Measurements from ENCODE around the gene SPDYC. TPM values are rescaled to one million over a fixed set of nuclear protein-coding genes. Genes with fewer than 3 reads are reported as not detected.

SPDYC gene
- not detected in 2 replicates for total RNA-seq (2014; rRNA removed; shearing (Covaris generic); ENCODE audit: low replicate concordance)

- Histone ChIP-seq H3K4me3 (no peak within 1 kb of the TSS), H3K27me3 (no peaks in the 10 kb centered on the region), H3K9me3 (no peaks in the 10 kb centered on the region), H3K36me3 (no peaks in the 10 kb centered on the region)
- DNase-seq: peak; percentile 26
These were observed at the start of gene SPDYC for GRCh38 chr11:65170058-65170534. Gene SPDYC, plus strand, starts transcription at chr11:65170233. Its CDS starts 1,125 bp downstream, at chr11:65171358.

- Histone ChIP-seq H3K4me3 (peak overlapping the region; percentile 99), H3K27me3 (no peaks in the 10 kb centered on the region), H3K36me3 (peaks cover 67% of the 10 kb centered on the region), H3K9me3 (no peaks in the 10 kb centered on the region)
- no peak for DNase-seq
These were observed 49.2 kb upstream of the SPDYC start for GRCh38 chr11:65120831-65121230.

GRCh38 chr11:65121447-65121864 lies 48.6 kb upstream of the SPDYC start:
- Histone ChIP-seq H3K4me3 (peak overlapping the region; percentile 99), H3K36me3 (peaks cover 61% of the 10 kb centered on the region), H3K9me3 (no peaks in the 10 kb centered on the region), H3K27me3 (no peaks in the 10 kb centered on the region)
- DNase-seq: no peak

- Histone ChIP-seq H3K4me3 (peak within 1 kb of the TSS; percentile 99), H3K27me3 (no peaks in the 10 kb centered on the region), H3K36me3 (peaks cover 59% of the 10 kb centered on the region), H3K9me3 (no peaks in the 10 kb centered on the region)
- peak; percentile 97 for DNase-seq
These were observed 48.0 kb upstream of the SPDYC start, which contains the start of the genes FAU and MRPL49 for GRCh38 chr11:65121865-65122696. Gene FAU, minus strand, starts transcription at chr11:65122134. Its CDS starts 321 bp downstream, at chr11:65121813. Gene MRPL49, plus strand, starts transcription at chr11:65122321. Its CDS starts 26 bp downstream, at chr11:65122347.

GRCh38 chr11:65124480-65125196 lies 45.4 kb upstream of the SPDYC start:
- Histone ChIP-seq H3K4me3 (no peak overlapping the region), H3K9me3 (no peaks in the 10 kb centered on the region), H3K36me3 (peaks cover 52% of the 10 kb centered on the region), H3K27me3 (no peaks in the 10 kb centered on the region)
- DNase-seq: no peak

GRCh38 chr11:65125197-65126056 lies 44.6 kb upstream of the SPDYC start:
- no peak overlapping the region for H3K4me3 ChIP-seq
- no peaks in the 10 kb centered on the region for H3K27me3 ChIP-seq
- H3K36me3 ChIP-seq: peaks cover 47% of the 10 kb centered on the region
- no peaks in the 10 kb centered on the region for H3K9me3 ChIP-seq
- no peak for DNase-seq

GRCh38 chr11:65126624-65127274 lies 43.3 kb upstream of the SPDYC start:
- no peaks in the 10 kb centered on the region for H3K9me3 ChIP-seq
- H3K27me3 ChIP-seq: no peaks in the 10 kb centered on the region
- no peak overlapping the region for H3K4me3 ChIP-seq
- H3K36me3 ChIP-seq: peaks cover 41% of the 10 kb centered on the region
- no peak for DNase-seq

- no peak for DNase-seq
- peaks cover 48% of the 10 kb centered on the region for H3K36me3 ChIP-seq
These were observed 42.4 kb upstream of the SPDYC start for GRCh38 chr11:65127473-65128181.

GRCh38 chr11:65128182-65129145 lies 41.6 kb upstream of the SPDYC start:
- Histone ChIP-seq H3K27me3 (no peaks in the 10 kb centered on the region), H3K9me3 (no peaks in the 10 kb centered on the region), H3K4me3 (no peak overlapping the region), H3K36me3 (peaks cover 52% of the 10 kb centered on the region)
- no peak for DNase-seq

More at GRCh38 chr11:65127473-65128181, 42.4 kb upstream of the SPDYC start:
- H3K4me3 ChIP-seq: no peak overlapping the region
- no peaks in the 10 kb centered on the region for H3K27me3 ChIP-seq
- H3K9me3 ChIP-seq: no peaks in the 10 kb centered on the region

GRCh38 chr11:65129649-65130441 lies 40.2 kb upstream of the SPDYC start:
- Histone ChIP-seq H3K36me3 (peaks cover 50% of the 10 kb centered on the region), H3K9me3 (no peaks in the 10 kb centered on the region), H3K27me3 (no peaks in the 10 kb centered on the region), H3K4me3 (no peak overlapping the region)
- no peak for DNase-seq

- peaks cover 49% of the 10 kb centered on the region for H3K36me3 ChIP-seq
These were observed 39.2 kb upstream of the SPDYC start for GRCh38 chr11:65130631-65131416.

GRCh38 chr11:65131417-65131776 lies 38.6 kb upstream of the SPDYC start:
- Histone ChIP-seq H3K9me3 (no peaks in the 10 kb centered on the region), H3K27me3 (no peaks in the 10 kb centered on the region), H3K36me3 (peaks cover 49% of the 10 kb centered on the region), H3K4me3 (no peak overlapping the region)
- no peak for DNase-seq

More at GRCh38 chr11:65130631-65131416, 39.2 kb upstream of the SPDYC start:
- no peaks in the 10 kb centered on the region for H3K27me3 ChIP-seq
- no peaks in the 10 kb centered on the region for H3K9me3 ChIP-seq
- H3K4me3 ChIP-seq: no peak overlapping the region
- DNase-seq: no peak

- H3K4me3 ChIP-seq: no peak overlapping the region
- H3K9me3 ChIP-seq: no peaks in the 10 kb centered on the region
- no peaks in the 10 kb centered on the region for H3K27me3 ChIP-seq
- peaks cover 48% of the 10 kb centered on the region for H3K36me3 ChIP-seq
- no peak for DNase-seq
These were observed 38.2 kb upstream of the SPDYC start for GRCh38 chr11:65131895-65132237.

All from MG63 (cell line).